HepG2 (cell line): ENCODE data around the gene CCDC69. TPM values are rescaled to one million over a fixed set of nuclear protein-coding genes. Genes with fewer than 3 reads are reported as not detected.
"Not testable (repeated sequence)": the region's sequence is repeated elsewhere in the genome, so short reads cannot be mapped to it uniquely, and the experiment has no call there.

Experiments
- ATAC-seq: fragments of 200-7000 bp; cut with Tn5 transposase; 3 replicates; pipeline ENCODE4 v1.9.1; 2020; ENCODE audit warnings: mild to moderate bottlenecking, moderate library complexity
- BruUV-seq: library from RNA; stranded (reverse); fragments of 400-500 nt; replicated peaks from 2 replicates; lab custom pipeline; 2021; lab: Mats Ljungman, UMichigan
- CTCF ChIA-PET: fragments of 300-600 bp; formaldehyde crosslinking; extraction: SDS; loops from one replicate; lab custom pipeline; 2021; ENCODE audit warnings: low total read pairs, inconsistent platforms, low intra/inter-chr PET ratio; lab: Yijun Ruan, JAX
- POLR2A ChIA-PET: fragments of 350-600 bp; sonication (Branson Sonifier 250); formaldehyde crosslinking; loops from one replicate; lab custom pipeline; 2020; ENCODE audit warnings: antibody characterized with exemption, inconsistent platforms; lab: Yijun Ruan, JAX
- DNase-seq: peaks from one replicate; pipeline ENCODE4 v3.0.0-alpha.2; 2015; ENCODE audit warnings: low spot score
- FAIRE-seq: peaks from 3 replicates; lab custom pipeline; 2011; peaks lifted over from hg19 to GRCh38; lab: Jason Lieb, UNC
- H2AFZ ChIP-seq: one replicate; pipeline ENCODE4 v1.6.1; 2011; ENCODE audit warnings: low read length, inconsistent platforms
- H3K27ac ChIP-seq: fragments of 300-600 bp; 3 replicates; pipeline ENCODE4 v1.8.0; 2011; ENCODE audit warnings: mixed run types, mild to moderate bottlenecking, mixed read lengths, low read length, inconsistent platforms; ENCODE audit not compliant: insufficient read depth; ENCODE audit errors: extremely low read length
- H3K27me3 ChIP-seq, 2 experiments: fragments of 200-600 bp in 1 of 2; 2 replicates in 1 of 2; 3 replicates in 1 of 2; pipeline versions ENCODE4 v1.6.0 to v1.8.0; 2011; ENCODE audit warnings: low read length in 2 of 2, mild to moderate bottlenecking in 2 of 2, moderate library complexity in 2 of 2, inconsistent platforms in 1 of 2; ENCODE audit not compliant: insufficient read depth in 2 of 2, control insufficient read depth in 1 of 2
- H3K36me3 ChIP-seq, 2 experiments: fragments of 200-600 bp in 1 of 2; replicated peaks in 1 of 2; 2 replicates in 1 of 2; 3 replicates in 1 of 2; pipeline versions ENCODE4 v1.5.1 to v1.8.0; 2011; ENCODE audit warnings: low read length in 2 of 2, inconsistent platforms in 1 of 2; ENCODE audit not compliant: insufficient read depth in 2 of 2, control insufficient read depth in 1 of 2
- H3K4me1 ChIP-seq: 2 replicates; pipeline ENCODE4 v1.5.1; 2012; ENCODE audit warnings: low read length, inconsistent platforms; ENCODE audit not compliant: insufficient read depth
- H3K4me2 ChIP-seq: 2 replicates; pipeline ENCODE4 v1.6.0; 2011; ENCODE audit warnings: low read depth, low read length, inconsistent platforms
- H3K4me3 ChIP-seq, 3 experiments: fragments of 200-600 bp in 1 of 3; sonication (generic), shearing (Covaris generic) in 1 of 3; replicated peaks in 1 of 3; 2 replicates each; pipeline ENCODE4 v1.5.1; 2011 to 2016; ENCODE audit warnings: low read length in 3 of 3, inconsistent platforms in 2 of 3, low read depth in 2 of 3, mild to moderate bottlenecking in 2 of 3, control low read depth in 1 of 3, mixed read lengths in 1 of 3; ENCODE audit not compliant: insufficient read depth in 1 of 3
- H3K79me2 ChIP-seq: one replicate; pipeline ENCODE4 v1.6.1; 2011; ENCODE audit warnings: low read length, inconsistent platforms; ENCODE audit not compliant: insufficient read depth
- H3K9ac ChIP-seq: 2 replicates; pipeline ENCODE4 v1.6.0; 2011; ENCODE audit warnings: mild to moderate bottlenecking, low read depth, low read length, inconsistent platforms; ENCODE audit not compliant: insufficient read depth
- H3K9me3 ChIP-seq: 2 replicates; pipeline ENCODE4 v1.5.1; 2012; ENCODE audit warnings: mild to moderate bottlenecking, low read length
- H4K20me1 ChIP-seq: 2 replicates; pipeline ENCODE4 v1.6.0; 2011; ENCODE audit warnings: inconsistent platforms, mild to moderate bottlenecking, low read length, moderate library complexity; ENCODE audit not compliant: insufficient read depth
- CHD4 ChIP-seq: fragments of 200-600 bp; sonication (generic); IDR thresholded peaks from 2 replicates; pipeline ENCODE4 v1.7.0; 2017; ENCODE audit warnings: mild to moderate bottlenecking, low read length, borderline replicate concordance
- MAZ ChIP-seq, 2 experiments: sonication (generic) in 1 of 2; formaldehyde crosslinking in 1 of 2; IDR thresholded peaks; 2 replicates each; pipeline versions ENCODE4 v1.5.0 to v1.6.1; 2012 to 2020; ENCODE audit warnings: low read depth in 2 of 2, mild to moderate bottlenecking in 2 of 2, borderline replicate concordance in 1 of 2, improper control_type of control experiment in 1 of 2, low read length in 1 of 2, missing genetic modification reagents in 1 of 2, moderate library complexity in 1 of 2
- NR2C2 ChIP-seq: sonication (generic); formaldehyde crosslinking; IDR thresholded peaks from 2 replicates; pipeline ENCODE4 v1.4.0; 2020; ENCODE audit warnings: missing genetic modification reagents, mild to moderate bottlenecking, moderate library complexity, borderline replicate concordance
- SP4 ChIP-seq: sonication (generic); formaldehyde crosslinking; IDR thresholded peaks from 2 replicates; pipeline ENCODE4 v1.8.1; 2023; ENCODE audit warnings: mild to moderate bottlenecking, missing genetic modification reagents
- ZNF3 ChIP-seq: IDR thresholded peaks from 2 replicates; pipeline ENCODE4 v1.7.0; 2017; ENCODE audit warnings: inconsistent platforms
- ZNF460 ChIP-seq: sonication (generic); formaldehyde crosslinking; IDR thresholded peaks from 2 replicates; pipeline ENCODE4 v1.5.1; 2020; ENCODE audit warnings: missing genetic modification reagents, mild to moderate bottlenecking, borderline replicate concordance
- WGBS: methylation state at CpG from one replicate; pipeline ENCODE4 v1.1.6; 2017; ENCODE audit warnings: low lambda C conversion rate; 5-methylcytosine and 5-hydroxymethylcytosine counted together
- in situ Hi-C: cut with HindIII; loops from 2 replicates; pipeline ENCODE4 v1.10.0; 2017; ENCODE audit warnings: low pct_unique_long_range_greater_than_20kb; ENCODE audit not compliant: extremely low pct_ligation_motif_present
- intact Hi-C: fragments of 100-400 bp; cut with micrococcal nuclease; formaldehyde crosslinking; loops from one replicate; pipeline ENCODE4 v1.10.0; 2022; ENCODE audit not compliant: unreplicated experiment
- polyA plus RNA-seq, 8 experiments: library from polyadenylated mRNA; depleted of rRNA in 3 of 8; stranded (reverse) in 7 of 8; unstranded in 1 of 8; fragments of >200 nt; fragmentation: Illumina TruSeq in 4 of 8; extraction: Trizol in 4 of 8; gene quantifications; 2 replicates each; pipeline versions ENCODE4 v1.2.1 to v1.2.3, GENCODE V29; 2011 to 2016; ENCODE audit warnings: low read depth in 4 of 8, missing spikeins in 1 of 8, mixed read lengths in 1 of 8; ENCODE audit not compliant: insufficient read depth in 1 of 8
- total RNA-seq, 5 experiments: library from RNA; depleted of rRNA; stranded (reverse); fragments of >200 nt; fragmentation: Illumina TruSeq; extraction: Trizol; gene quantifications; 2 replicates each; pipeline ENCODE4 v1.2.3, GENCODE V29; 2016; ENCODE audit warnings: low read depth in 1 of 5
- TF ChIP-seq, protein P1 (sequence below): sonication (generic); formaldehyde crosslinking; IDR thresholded peaks from 2 replicates; pipeline ENCODE4 v1.9.0; 2022; ENCODE audit warnings: missing genetic modification reagents, mild to moderate bottlenecking, borderline replicate concordance
- TF ChIP-seq, protein P2 (sequence below): sonication (generic); formaldehyde crosslinking; conservative IDR thresholded peaks from 2 replicates; pipeline ENCODE4 v1.4.0; 2020; ENCODE audit warnings: mild to moderate bottlenecking, missing genetic modification reagents, moderate library complexity

Gene CCDC69
- total and polyA plus RNA-seq, 2 of the 13 experiments (the other 11 are each of a cell fraction or from before 2014, with no cell fraction given), result 12.2 to 45.2 TPM

DNA sequence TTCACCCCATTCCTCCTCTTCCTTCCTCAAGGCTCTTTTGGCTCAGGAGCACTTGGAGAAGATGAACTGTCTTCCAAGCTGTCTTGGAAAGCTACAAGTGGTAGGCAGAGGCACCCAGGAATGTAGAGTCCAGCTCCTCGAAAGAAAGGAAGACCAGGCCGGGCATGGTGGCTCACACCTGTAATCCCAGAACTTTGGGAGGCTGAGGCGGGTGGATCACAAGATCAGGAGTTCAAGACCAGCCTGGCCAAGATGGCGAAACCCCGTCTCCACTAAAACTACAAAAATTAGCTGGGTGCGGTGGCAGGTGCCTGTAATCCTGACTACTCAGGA, 11.3 kb upstream of the CCDC69 start:
- BruUV-seq; H3K36me3 ChIP-seq; DNase-seq; H3K9me3 ChIP-seq; CTCF ChIA-PET; ATAC-seq; H3K79me2 ChIP-seq; H4K20me1 ChIP-seq; FAIRE-seq; H2AFZ ChIP-seq; intact Hi-C loops; TF ChIP-seq MAZ (IDR thresholded peaks at IDR 0.05; ENCODE audit: borderline replicate concordance, low read depth, low read length): not testable (repeated sequence)
- Histone ChIP-seq H3K4me3 (peak overlapping the region in 1 of 3 experiments; percentile 56; a peak in 2 of 6 replicates), H3K27me3 (peaks cover 0 to 14% of the 10 kb centered on the region in 2 experiments; a peak in 1 of 5 replicates), H3K9ac (peak overlapping the region; percentile 31; the same call in 1 of the 2 replicates), H3K4me1 (peaks cover 58% of the 10 kb centered on the region), H3K4me2 (peak overlapping the region; percentile 89), H3K27ac (peak overlapping the region; percentile 67)
- WGBS, result 73% methylated on average over 6 of the region's 6 CpGs
- POLR2A ChIA-PET, result interaction anchor here (1.0 to 2.9 kb wide), 10 partner anchors 12 to 536 kb away, joined by 3 to 89 read pairs (median 4); partner anchors contain the start of genes ANXA6, CCDC69, G3BP1 and GM2A
- TF ChIP-seq, protein P1, sequence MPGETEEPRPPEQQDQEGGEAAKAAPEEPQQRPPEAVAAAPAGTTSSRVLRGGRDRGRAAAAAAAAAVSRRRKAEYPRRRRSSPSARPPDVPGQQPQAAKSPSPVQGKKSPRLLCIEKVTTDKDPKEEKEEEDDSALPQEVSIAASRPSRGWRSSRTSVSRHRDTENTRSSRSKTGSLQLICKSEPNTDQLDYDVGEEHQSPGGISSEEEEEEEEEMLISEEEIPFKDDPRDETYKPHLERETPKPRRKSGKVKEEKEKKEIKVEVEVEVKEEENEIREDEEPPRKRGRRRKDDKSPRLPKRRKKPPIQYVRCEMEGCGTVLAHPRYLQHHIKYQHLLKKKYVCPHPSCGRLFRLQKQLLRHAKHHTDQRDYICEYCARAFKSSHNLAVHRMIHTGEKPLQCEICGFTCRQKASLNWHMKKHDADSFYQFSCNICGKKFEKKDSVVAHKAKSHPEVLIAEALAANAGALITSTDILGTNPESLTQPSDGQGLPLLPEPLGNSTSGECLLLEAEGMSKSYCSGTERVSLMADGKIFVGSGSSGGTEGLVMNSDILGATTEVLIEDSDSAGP, result peak; percentile 88; the same call in 1 of the 2 replicates
- 0 out of 2 replicates have a peak, but pooled peaks have one; percentile 15 for TF ChIP-seq MAZ (CRISPR knock-in tag; IDR thresholded peaks at IDR 0.05; ENCODE audit: low read depth)
- TF ChIP-seq ZNF460 (CRISPR knock-in tag), result peak; percentile 72
- TF ChIP-seq, protein P2, sequence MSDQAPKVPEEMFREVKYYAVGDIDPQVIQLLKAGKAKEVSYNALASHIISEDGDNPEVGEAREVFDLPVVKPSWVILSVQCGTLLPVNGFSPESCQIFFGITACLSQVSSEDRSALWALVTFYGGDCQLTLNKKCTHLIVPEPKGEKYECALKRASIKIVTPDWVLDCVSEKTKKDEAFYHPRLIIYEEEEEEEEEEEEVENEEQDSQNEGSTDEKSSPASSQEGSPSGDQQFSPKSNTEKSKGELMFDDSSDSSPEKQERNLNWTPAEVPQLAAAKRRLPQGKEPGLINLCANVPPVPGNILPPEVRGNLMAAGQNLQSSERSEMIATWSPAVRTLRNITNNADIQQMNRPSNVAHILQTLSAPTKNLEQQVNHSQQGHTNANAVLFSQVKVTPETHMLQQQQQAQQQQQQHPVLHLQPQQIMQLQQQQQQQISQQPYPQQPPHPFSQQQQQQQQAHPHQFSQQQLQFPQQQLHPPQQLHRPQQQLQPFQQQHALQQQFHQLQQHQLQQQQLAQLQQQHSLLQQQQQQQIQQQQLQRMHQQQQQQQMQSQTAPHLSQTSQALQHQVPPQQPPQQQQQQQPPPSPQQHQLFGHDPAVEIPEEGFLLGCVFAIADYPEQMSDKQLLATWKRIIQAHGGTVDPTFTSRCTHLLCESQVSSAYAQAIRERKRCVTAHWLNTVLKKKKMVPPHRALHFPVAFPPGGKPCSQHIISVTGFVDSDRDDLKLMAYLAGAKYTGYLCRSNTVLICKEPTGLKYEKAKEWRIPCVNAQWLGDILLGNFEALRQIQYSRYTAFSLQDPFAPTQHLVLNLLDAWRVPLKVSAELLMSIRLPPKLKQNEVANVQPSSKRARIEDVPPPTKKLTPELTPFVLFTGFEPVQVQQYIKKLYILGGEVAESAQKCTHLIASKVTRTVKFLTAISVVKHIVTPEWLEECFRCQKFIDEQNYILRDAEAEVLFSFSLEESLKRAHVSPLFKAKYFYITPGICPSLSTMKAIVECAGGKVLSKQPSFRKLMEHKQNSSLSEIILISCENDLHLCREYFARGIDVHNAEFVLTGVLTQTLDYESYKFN, result 0 out of 2 replicates have a peak, but pooled peaks have one; percentile 12
- 0 out of 2 replicates have a peak, but pooled peaks have one; percentile 8 for TF ChIP-seq SP4 (CRISPR knock-in tag)
- 0 out of 2 replicates have a peak, but pooled peaks have one; percentile 7 for TF ChIP-seq ZNF3 (CRISPR knock-in tag)
- peak; percentile 79; the same call in 1 of the 2 replicates for TF ChIP-seq CHD4
- peak; percentile 7; the same call in 1 of the 2 replicates for TF ChIP-seq NR2C2 (CRISPR knock-in tag)
- in situ Hi-C loops, result loop anchor here (10.0 kb wide), 1 partner anchor 110 kb away; no protein-coding TSS in a partner anchor
